HG03442 (cell line): ENCODE data around the gene CIC.
"Not testable (repeated sequence)": the region's sequence is repeated elsewhere in the genome, so short reads cannot be mapped to it uniquely, and the experiment has no call there.

Source experiments
- ATAC-seq: cut with Tn5 transposase; IDR thresholded peaks from one replicate; pipeline ENCODE4 v1.9.1; 2021; ENCODE audit warnings: mild to moderate bottlenecking, moderate library complexity; ENCODE audit not compliant: unreplicated experiment

Gene CIC

DNA sequence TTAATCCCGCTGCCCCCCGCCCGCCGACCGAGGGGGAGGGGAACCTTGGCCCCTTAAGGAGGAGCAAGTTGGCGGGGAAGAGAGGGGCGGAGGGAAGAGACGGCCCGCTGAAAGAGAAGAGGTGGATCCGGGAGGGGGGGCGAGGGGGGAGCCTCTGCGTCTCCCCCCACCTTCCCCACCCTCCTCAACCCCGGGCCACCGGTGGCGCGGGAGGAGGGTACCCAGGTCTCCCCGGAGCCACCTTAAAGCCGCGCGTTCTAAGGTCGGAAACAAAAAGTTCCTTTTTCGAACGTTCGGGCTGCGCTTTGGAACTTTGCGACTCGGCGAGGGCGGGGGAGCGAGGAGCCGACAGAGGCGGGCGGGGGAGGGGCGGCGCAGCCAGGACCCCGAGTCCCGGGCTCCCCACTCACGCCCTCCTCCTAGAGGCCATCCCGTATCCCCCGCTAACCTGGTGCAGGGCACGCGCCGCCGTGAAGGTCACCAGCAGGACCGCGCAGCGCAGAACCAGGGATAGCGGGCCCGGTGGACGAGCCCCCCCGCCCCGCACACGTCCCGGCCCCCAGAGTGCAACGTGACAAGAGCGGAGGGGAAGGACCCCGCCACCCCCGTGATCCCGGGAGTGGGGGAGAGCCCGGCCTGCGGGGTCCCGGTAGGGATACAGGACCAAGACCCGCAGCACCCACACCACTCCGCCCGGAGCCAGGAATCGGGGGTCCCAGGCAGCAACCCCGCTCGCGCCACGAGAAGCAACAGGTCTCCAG lies 14.8 kb upstream of the CIC start:
- peak; percentile 22 for ATAC-seq

DNA sequence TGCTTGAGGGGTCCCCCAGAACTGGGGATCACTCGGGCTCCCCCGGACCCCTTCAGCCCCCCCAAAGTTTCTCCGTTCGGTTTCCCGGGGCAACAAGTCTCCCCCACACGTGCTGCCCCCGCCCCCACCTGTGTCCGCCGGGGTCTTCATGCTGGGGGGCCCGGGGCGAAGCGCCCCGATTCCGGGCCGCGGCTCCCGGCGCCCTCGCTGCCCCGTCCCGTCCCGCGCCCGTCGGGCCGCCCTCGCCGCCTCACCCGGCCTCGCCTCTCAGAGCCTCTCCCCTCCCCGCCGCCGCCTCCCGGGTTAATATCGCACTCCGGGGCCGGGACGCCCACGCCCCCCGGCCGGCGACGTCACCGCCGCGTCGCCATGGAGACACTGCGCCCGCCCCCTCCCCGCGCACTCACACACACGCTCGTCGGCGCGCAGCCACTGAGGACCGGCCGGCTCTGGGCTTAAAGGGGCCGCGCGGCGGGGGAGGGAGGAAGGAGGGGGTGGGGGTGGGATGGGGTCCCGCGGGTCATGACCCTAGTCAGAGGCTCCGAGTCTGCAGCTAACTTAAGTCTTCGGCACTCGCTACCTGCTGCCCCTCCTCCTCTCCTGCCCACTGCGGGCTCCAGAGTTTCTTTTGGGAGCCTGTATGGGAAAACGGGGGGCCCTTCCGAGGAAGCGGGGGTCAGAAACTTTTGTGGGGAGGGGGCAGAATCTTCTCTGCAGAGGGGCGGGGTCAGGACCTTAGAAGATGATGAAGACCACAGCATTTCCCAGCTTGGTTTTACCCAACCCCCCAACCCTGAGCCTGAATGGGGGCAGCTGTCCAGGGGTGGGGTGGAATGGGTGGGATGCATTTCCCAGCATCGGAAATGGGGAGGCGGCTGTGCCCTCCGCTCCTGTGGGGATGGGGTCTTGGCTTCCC lies 13.9 kb upstream of the CIC start, which contains the start of gene ERF:
ERF (minus strand) TSS at position 279 of the 916 bp plus-strand sequence; CDS start at position 150, 129 bp downstream.
- peak; percentile 52 for ATAC-seq

DNA sequence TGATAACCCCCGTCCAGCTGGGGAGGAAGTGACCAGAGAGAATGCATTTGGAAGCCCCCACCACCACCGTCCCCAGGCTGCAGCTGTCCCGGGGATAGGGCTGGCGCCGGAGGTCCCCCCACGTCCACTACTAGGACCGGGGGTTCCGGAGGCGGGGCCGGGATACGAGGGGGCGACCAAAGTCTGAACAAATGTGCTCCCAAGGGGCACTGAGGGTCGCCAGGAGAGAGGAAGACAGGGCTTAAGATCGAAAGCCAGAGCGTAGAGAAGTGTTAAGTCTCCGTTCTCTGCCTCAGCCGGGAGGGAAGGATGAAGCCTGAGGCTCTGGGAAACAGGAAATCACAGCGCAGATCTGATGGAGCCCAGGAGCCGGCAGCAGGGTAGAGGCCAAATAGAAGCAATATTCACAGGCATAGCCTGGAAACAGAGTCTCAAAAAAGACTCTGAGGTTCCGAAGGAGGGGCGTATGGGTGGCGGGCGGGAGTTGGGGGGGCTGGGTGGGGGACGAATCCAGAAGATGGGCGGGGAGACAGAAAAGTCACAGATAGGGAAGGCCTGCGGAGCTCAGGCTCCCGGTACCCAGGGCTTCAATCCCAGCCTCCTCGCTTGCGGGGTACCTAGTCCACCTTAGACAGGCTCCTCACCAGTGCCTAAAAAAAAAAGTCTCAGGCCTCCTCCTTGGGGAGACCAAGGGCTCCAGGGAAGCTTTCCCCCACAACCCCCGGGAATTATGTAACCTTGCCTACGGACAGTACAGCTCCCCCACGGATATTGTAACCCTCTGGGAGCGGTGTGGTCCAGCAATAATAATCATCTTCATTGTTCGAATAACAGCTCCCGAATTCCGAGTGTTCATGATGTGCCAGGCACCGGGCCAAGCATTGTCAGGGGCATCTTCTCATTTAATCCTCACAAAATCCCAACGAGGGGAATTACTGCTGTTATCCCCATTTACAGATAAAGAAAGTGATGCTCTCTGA lies 13.0 kb upstream of the CIC start:
- ATAC-seq, result no peak

DNA sequence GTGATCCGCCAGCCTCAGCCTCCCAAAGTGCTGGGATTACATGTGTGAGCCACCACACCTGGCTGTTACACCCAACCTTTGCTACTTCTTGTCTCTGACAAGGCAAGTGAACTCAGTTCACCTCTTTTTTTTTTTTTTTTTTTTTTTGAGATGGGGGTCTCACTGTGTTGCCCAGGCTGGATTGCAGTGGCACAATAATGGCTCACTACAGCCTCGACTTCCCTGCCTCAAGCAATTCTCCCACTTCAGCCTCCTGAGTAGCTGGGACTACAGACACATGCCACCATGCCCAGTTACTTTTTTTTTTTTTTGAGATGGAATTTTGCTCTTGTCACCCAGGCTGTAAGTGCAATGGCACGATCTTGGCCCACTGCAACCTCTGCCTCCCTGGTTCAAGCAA lies 11.2 kb upstream of the CIC start:
- not testable (repeated sequence) for ATAC-seq

DNA sequence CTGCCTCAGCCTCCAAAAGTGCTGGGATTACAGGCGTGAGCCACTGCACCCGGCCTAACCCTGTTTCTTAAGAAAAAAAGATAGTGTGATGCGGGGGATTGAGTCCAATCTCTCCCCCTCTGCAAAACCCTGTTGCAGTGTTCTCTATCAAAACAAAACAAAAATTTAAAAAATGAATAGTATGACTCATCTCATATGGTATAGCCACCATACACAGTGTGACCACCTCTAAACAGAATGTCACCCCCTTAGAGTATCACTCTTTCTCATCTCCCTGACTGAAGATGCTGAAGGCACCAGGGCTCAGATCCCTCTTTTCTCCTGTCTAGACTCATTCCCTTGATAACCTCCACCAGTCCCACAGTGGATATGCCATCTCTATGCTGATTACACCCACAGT lies 7.3 kb upstream of the CIC start:
- ATAC-seq, result no peak

DNA sequence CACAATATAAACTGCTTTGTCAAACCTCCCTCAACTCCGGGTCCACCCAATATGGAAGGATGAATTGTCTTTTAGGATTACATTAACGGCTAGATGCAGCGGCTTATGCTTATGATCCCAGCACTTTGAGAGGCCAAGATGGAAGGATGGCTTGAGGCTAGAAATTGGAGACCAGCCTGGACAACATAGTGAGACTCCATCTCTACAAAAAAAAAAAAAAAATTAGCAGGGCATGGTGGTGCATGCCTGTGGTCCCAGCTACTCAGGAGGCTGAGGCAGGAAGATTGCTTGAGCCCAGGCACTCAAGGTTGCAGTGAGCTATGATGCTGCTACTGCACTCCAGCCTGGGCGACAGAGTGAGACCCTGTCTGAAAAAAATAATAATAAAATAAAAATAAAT lies 2.9 kb upstream of the CIC start:
- ATAC-seq, result not testable (repeated sequence)

DNA sequence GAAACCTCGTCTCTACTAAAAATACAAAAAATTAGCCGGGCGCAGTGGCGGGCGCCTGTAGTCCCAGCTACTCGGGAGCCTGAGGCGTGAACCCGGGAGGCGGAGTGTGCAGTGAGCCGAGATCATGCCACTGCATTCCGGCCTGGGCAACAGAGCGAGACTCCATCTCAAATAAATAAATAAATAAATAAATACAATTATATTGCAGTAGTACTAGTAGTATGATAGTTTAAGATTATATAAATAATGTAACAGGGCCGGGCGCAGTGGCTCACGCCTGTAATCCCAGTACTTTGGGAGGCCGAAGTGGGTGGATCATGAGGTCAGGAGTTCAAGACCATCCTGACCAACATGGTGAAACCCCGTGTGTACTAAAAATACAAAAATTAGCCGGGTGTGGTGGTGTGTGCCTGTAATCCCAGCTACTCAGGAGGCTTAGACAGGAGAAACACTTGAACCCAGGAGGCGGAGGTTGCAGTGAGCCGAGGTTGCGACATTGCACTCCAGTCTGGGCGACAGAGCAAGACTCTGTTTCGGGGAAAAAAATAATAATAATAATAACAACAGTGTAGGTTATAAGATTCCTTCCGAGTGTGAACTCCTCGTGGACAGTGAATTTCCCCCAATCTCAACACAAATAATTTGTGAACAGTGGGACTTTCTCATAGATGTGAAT lies 2.0 kb upstream of the CIC start:
- ATAC-seq, result not testable (repeated sequence)

DNA sequence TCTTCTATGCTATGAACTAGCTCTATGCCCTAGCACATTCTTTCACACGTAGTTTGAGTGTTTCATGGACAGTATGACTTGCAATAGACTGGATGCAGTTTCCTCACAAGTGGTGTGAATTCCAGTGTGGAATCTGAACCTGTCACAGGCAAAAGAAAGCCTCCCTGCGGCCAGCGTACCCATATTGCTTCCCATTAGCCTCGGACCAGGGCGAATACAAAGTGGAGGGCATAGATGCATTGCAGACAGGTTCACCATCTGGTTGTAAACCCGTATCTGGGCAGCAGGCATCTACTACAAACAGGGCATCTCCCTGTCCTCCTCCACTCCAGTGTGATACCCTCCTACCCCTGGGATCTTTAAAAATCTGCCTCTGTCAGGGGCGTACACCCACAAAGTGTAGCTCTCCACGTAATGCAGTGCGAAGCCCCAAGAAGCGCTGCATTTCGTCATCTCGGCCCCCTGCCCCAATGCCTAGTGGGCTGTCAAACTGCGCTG lies 1.4 kb upstream of the CIC start:
- ATAC-seq, result no peak

DNA sequence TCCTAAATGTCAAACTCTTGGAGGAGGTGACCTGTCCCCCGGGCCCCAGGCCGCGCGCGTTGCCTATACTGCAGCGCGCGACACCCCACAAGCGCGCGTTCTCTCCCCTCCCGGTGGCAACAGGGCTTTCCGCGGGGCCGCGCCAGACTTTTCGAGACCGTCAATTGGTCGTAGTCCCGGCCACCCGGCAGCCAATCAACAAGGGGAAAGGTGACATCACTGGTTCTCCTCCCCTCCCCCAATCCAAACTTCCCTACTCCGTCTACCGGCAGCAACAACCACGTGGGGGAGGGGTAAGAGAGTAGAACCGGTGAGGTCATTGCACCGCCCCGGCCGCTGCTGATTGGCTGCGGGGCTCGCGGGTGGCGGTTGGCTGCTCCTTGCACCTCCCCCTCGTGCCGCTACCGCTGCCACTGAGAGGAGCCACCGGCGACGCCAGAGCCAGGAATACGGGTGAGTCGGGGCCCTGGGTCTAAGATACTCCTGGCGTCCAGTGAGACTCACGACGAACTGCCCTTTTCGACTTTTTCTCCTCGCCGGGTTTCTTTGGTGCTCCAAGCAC lies 829 bp upstream of the CIC start:
- ATAC-seq, result peak; percentile 50

DNA sequence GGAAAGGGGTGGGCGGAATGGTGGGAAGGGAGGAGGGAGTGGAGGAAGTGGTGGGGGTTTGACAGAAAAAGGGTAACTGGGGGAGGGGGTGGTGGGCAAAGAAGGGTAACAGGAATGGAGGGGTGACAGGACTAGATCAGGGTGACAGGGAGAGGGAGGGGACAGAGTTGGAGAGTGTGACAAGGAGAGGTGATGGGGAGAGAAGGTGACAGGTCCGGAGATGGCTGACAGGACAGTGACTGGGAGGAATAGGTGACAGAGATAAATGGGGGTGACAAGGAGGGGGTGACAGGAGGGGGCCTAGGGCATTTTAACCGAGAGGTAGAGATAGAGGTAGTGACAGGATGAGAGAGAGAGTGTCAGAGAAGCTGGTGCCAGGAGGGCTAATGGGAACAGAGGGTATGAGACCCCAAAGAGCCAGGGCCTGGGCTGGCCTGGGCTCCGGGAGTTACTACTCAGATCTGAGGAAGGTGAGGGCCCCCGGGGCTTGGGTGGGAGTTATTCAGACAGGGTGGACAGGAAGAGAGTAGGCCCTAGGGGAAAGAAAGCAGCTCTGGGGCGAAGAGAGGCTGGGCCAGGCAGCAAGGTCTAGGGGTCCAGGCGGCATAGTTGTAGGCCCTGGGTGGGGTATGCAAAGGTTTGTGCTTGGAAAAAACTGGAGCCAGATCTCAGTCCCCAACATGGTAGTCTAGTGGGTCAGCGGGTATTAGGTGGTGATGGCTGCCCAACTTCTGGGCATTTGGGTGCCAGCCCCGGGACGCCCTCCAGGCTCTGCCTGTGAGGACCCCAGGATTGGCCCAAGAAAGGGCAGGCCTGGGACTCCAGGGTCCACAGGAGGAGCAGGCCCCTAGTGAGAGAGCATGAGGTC lies 660 bp downstream of the CIC start:
- ATAC-seq, result no peak

DNA sequence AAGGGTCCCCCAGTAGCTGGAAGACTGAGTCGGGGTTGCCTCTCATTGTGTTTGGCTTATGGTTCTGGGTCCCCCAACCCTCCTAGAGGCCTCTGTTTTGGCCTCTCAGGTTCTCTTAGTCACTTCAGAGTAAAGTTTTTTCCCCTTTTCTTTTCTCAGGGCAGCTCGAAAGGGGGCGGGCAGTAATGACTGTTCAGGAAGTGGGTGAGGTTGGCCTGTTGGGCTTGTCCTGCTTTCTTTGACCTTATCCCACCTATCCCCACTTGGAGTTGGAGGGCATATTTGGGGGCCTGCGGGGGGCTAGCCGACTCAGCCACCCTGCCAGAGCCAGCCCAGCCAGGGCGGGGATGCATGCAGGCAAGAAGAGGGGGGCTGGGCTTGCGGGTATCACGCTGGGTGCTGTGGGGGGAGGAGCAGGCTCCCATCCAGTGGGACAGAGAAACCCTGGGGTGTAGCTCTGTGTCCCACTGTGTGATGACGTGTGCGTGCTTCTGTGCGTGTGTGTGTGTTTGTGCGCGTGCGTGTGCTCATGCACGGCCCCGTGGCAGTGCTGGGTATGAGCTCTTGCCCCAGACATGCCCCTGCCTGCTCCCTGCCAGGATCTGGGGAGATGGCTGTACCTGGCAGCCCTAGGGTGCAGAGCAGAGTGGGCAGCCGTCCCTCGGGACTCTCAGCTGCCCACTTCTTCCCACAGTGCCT lies 1.4 kb downstream of the CIC start:
- no peak for ATAC-seq

DNA sequence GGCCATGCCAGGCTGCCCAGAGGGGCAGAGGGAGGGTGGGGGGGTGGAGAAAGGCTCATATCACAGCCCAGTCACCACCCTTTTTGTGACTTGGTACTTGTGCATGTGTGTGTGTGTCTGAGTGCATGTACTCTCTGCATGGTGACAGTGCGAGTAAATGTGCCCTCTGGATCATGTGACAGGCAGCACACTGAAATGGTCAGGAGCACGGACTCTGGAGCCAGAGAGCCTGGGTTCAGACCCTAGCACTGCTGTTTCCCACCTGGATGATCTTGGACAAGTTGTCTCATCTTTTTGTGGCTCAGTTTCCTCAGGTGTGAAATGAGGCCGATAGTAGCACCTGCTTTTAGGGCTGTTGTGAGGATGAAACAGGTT lies 2.0 kb downstream of the CIC start:
- ATAC-seq, result no peak

DNA sequence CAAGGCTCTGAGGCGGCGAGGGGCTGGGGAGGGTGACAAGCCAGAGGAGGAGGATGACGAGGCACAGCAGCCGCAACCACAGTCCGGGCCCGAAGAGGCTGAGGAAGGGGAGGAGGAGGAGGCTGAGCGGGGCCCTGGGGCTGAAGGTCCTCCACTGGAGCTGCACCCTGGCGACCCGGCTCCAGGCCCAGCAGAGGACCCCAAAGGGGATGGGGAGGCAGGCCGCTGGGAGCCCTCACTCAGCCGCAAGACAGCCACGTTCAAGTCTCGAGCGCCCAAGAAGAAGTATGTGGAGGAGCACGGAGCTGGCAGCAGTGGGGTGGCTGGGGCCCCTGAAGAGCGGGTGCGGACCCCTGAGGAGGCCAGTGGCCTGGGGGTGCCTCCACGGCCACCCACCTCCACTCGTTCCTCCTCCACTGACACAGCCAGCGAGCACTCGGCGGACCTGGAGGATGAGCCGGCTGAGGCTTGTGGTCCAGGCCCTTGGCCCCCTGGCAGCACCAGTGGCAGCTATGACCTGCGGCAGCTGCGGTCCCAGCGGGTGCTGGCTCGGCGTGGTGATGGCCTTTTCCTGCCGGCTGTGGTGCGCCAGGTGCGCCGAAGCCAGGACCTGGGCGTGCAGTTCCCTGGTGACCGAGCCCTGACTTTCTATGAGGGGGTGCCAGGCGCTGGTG lies 2.9 kb downstream of the CIC start:
- ATAC-seq, result no peak

DNA sequence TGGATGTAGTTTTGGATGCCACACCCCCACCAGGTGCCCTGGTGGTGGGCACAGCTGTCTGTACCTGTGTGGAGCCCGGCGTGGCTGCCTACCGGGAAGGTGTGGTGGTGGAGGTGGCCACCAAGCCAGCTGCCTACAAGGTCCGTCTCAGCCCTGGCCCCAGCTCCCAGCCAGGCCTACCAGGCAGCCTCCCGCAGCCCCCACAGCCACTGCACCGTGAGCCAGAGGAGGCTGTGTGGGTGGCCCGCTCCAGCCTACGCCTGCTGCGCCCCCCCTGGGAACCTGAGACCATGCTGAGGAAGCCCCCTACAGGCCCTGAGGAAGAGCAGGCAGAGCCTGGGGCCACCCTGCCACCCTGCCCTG lies 3.5 kb downstream of the CIC start:
- ATAC-seq, result no peak

DNA sequence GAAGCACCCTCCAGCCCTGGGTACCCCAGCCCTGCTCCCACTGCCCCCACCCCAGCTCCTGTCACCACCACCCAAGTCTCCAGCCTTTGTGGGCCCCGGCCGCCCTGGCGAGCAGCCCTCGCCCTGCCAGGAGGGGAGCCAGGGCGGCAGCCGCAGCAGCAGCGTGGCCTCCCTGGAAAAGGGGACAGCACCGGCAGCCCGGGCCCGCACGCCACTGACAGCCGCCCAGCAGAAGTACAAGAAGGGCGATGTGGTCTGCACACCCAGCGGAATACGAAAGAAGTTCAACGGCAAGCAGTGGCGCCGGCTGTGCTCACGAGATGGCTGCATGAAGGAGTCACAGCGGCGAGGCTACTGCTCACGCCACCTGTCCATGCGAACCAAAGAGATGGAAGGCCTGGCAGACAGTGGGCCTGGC lies 3.9 kb downstream of the CIC start:
- no peak for ATAC-seq

DNA sequence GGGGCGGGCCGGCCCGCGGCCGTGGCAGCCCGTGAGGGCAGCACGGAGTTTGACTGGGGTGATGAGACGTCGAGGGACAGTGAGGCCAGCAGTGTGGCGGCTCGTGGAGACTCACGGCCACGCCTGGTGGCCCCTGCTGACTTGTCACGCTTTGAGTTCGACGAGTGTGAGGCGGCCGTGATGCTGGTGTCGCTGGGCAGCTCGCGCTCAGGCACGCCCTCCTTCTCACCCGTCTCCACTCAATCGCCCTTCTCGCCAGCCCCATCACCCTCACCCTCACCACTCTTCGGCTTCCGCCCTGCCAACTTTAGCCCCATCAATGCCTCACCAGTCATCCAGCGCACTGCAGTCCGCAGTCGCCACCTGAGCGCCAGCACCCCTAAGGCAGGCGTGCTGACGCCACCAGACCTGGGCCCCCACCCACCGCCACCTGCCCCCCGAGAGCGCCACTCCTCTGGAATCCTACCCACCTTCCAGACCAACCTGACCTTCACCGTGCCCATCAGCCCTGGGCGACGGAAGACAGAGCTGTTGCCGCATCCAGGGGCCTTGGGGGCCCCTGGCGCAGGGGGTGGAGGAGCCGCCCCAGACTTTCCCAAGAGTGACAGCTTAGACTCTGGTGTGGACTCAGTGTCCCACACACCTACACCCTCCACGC lies 4.5 kb downstream of the CIC start:
- no peak for ATAC-seq

DNA sequence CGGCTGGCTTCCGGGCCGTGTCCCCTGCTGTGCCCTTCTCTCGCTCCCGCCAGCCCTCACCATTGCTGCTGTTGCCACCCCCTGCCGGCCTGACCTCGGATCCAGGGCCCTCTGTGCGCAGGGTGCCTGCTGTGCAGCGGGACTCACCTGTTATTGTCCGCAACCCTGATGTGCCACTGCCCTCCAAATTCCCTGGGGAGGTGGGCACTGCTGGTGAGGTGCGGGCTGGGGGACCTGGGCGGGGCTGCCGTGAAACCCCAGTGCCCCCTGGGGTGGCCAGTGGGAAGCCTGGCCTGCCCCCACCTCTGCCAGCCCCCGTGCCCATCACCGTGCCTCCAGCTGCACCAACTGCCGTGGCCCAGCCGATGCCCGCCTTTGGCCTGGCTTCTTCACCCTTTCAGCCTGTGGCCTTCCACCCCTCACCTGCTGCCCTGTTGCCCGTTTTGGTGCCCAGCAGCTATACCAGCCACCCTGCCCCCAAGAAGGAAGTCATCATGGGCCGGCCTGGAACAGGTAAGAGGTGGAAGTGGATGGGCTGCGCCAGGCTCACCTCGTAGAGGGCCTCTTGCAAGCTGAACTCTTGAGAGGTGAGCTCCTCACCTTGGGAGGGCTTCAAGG lies 5.1 kb downstream of the CIC start:
- no peak for ATAC-seq
